HepG2 (cell line): ENCODE measurements around the gene ARL2. TPM values are rescaled to one million over a fixed set of nuclear protein-coding genes. Genes with fewer than 3 reads are reported as not detected.

Experiments used
- ATAC-seq: fragments of 200-7000 bp; cut with Tn5 transposase; 3 replicates; pipeline ENCODE4 v1.9.1; 2020; ENCODE audit warnings: mild to moderate bottlenecking, moderate library complexity
- BruUV-seq: library from RNA; stranded (reverse); fragments of 400-500 nt; replicated peaks from 2 replicates; lab custom pipeline; 2021; lab: Mats Ljungman, UMichigan
- CTCF ChIA-PET: fragments of 300-600 bp; formaldehyde crosslinking; extraction: SDS; loops from one replicate; lab custom pipeline; 2021; ENCODE audit warnings: low total read pairs, inconsistent platforms, low intra/inter-chr PET ratio; lab: Yijun Ruan, JAX
- POLR2A ChIA-PET: fragments of 350-600 bp; sonication (Branson Sonifier 250); formaldehyde crosslinking; loops from one replicate; lab custom pipeline; 2020; ENCODE audit warnings: antibody characterized with exemption, inconsistent platforms; lab: Yijun Ruan, JAX
- DNase-seq: peaks from one replicate; pipeline ENCODE4 v3.0.0-alpha.2; 2015; ENCODE audit warnings: low spot score
- FAIRE-seq: peaks from 3 replicates; lab custom pipeline; 2011; peaks lifted over from hg19 to GRCh38; lab: Jason Lieb, UNC
- H2AFZ ChIP-seq: one replicate; pipeline ENCODE4 v1.6.1; 2011; ENCODE audit warnings: low read length, inconsistent platforms
- H3K27ac ChIP-seq: fragments of 300-600 bp; 3 replicates; pipeline ENCODE4 v1.8.0; 2011; ENCODE audit warnings: mixed run types, mild to moderate bottlenecking, mixed read lengths, low read length, inconsistent platforms; ENCODE audit not compliant: insufficient read depth; ENCODE audit errors: extremely low read length
- H3K27me3 ChIP-seq, 2 experiments: fragments of 200-600 bp in 1 of 2; 2 replicates in 1 of 2; 3 replicates in 1 of 2; pipeline versions ENCODE4 v1.6.0 to v1.8.0; 2011; ENCODE audit warnings: low read length in 2 of 2, mild to moderate bottlenecking in 2 of 2, moderate library complexity in 2 of 2, inconsistent platforms in 1 of 2; ENCODE audit not compliant: insufficient read depth in 2 of 2, control insufficient read depth in 1 of 2
- H3K36me3 ChIP-seq, 2 experiments: fragments of 200-600 bp in 1 of 2; replicated peaks in 1 of 2; 2 replicates in 1 of 2; 3 replicates in 1 of 2; pipeline versions ENCODE4 v1.5.1 to v1.8.0; 2011; ENCODE audit warnings: low read length in 2 of 2, inconsistent platforms in 1 of 2; ENCODE audit not compliant: insufficient read depth in 2 of 2, control insufficient read depth in 1 of 2
- H3K4me1 ChIP-seq: 2 replicates; pipeline ENCODE4 v1.5.1; 2012; ENCODE audit warnings: low read length, inconsistent platforms; ENCODE audit not compliant: insufficient read depth
- H3K4me2 ChIP-seq: 2 replicates; pipeline ENCODE4 v1.6.0; 2011; ENCODE audit warnings: low read depth, low read length, inconsistent platforms
- H3K4me3 ChIP-seq, 3 experiments: fragments of 200-600 bp in 1 of 3; sonication (generic), shearing (Covaris generic) in 1 of 3; replicated peaks in 1 of 3; 2 replicates each; pipeline ENCODE4 v1.5.1; 2011 to 2016; ENCODE audit warnings: low read length in 3 of 3, inconsistent platforms in 2 of 3, low read depth in 2 of 3, mild to moderate bottlenecking in 2 of 3, control low read depth in 1 of 3, mixed read lengths in 1 of 3; ENCODE audit not compliant: insufficient read depth in 1 of 3
- H3K79me2 ChIP-seq: one replicate; pipeline ENCODE4 v1.6.1; 2011; ENCODE audit warnings: low read length, inconsistent platforms; ENCODE audit not compliant: insufficient read depth
- H3K9ac ChIP-seq: 2 replicates; pipeline ENCODE4 v1.6.0; 2011; ENCODE audit warnings: mild to moderate bottlenecking, low read depth, low read length, inconsistent platforms; ENCODE audit not compliant: insufficient read depth
- H3K9me3 ChIP-seq: 2 replicates; pipeline ENCODE4 v1.5.1; 2012; ENCODE audit warnings: mild to moderate bottlenecking, low read length
- H4K20me1 ChIP-seq: 2 replicates; pipeline ENCODE4 v1.6.0; 2011; ENCODE audit warnings: inconsistent platforms, mild to moderate bottlenecking, low read length, moderate library complexity; ENCODE audit not compliant: insufficient read depth
- CEBPZ ChIP-seq: IDR thresholded peaks from 2 replicates; pipeline ENCODE4 v1.6.1; 2012; ENCODE audit warnings: low read length, improper control_type of control experiment
- KAT7 ChIP-seq: IDR thresholded peaks from 2 replicates; pipeline ENCODE4 v1.6.1; 2018; ENCODE audit warnings: borderline replicate concordance, missing compliant biosample characterization
- MBNL3 ChIP-seq: fragments of 250-450 bp; sonication (Bioruptor Pico); conservative IDR thresholded peaks from 2 replicates; pipeline ENCODE4 v1.8.0; 2022; ENCODE audit warnings: mild to moderate bottlenecking, inconsistent platforms
- MXD3 ChIP-seq: IDR thresholded peaks from 2 replicates; pipeline ENCODE4 v1.6.1; 2016; ENCODE audit warnings: mild to moderate bottlenecking, missing biosample characterization, missing genetic modification reagents
- NFYB ChIP-seq: sonication (generic); formaldehyde crosslinking; IDR thresholded peaks from 2 replicates; pipeline ENCODE4 v1.4.0; 2020; ENCODE audit warnings: missing genetic modification reagents
- RXRB ChIP-seq: IDR thresholded peaks from 2 replicates; pipeline ENCODE4 v1.6.1; 2016; ENCODE audit warnings: borderline replicate concordance, missing genetic modification reagents, missing compliant biosample characterization
- TBP ChIP-seq: sonication (generic); formaldehyde crosslinking; IDR thresholded peaks from 2 replicates; pipeline ENCODE4 v1.5.0; 2020; ENCODE audit warnings: missing genetic modification reagents
- ZBED4 ChIP-seq: sonication (generic); formaldehyde crosslinking; IDR thresholded peaks from 2 replicates; pipeline ENCODE4 v1.4.0; 2020; ENCODE audit warnings: missing genetic modification reagents, borderline replicate concordance
- ZNF589 ChIP-seq: sonication (generic); formaldehyde crosslinking; conservative IDR thresholded peaks from 2 replicates; pipeline ENCODE4 v1.8.0; 2022; ENCODE audit warnings: mild to moderate bottlenecking, moderate library complexity, missing genetic modification reagents
- WGBS: methylation state at CpG from one replicate; pipeline ENCODE4 v1.1.6; 2017; ENCODE audit warnings: low lambda C conversion rate; 5-methylcytosine and 5-hydroxymethylcytosine counted together
- in situ Hi-C: cut with HindIII; loops from 2 replicates; pipeline ENCODE4 v1.10.0; 2017; ENCODE audit warnings: low pct_unique_long_range_greater_than_20kb; ENCODE audit not compliant: extremely low pct_ligation_motif_present
- intact Hi-C: fragments of 100-400 bp; cut with micrococcal nuclease; formaldehyde crosslinking; loops from one replicate; pipeline ENCODE4 v1.10.0; 2022; ENCODE audit not compliant: unreplicated experiment
- polyA plus RNA-seq, 8 experiments: library from polyadenylated mRNA; depleted of rRNA in 3 of 8; stranded (reverse) in 7 of 8; unstranded in 1 of 8; fragments of >200 nt; fragmentation: Illumina TruSeq in 4 of 8; extraction: Trizol in 4 of 8; gene quantifications; 2 replicates each; pipeline versions ENCODE4 v1.2.1 to v1.2.3, GENCODE V29; 2011 to 2016; ENCODE audit warnings: low read depth in 4 of 8, missing spikeins in 1 of 8, mixed read lengths in 1 of 8; ENCODE audit not compliant: insufficient read depth in 1 of 8
- total RNA-seq, 5 experiments: library from RNA; depleted of rRNA; stranded (reverse); fragments of >200 nt; fragmentation: Illumina TruSeq; extraction: Trizol; gene quantifications; 2 replicates each; pipeline ENCODE4 v1.2.3, GENCODE V29; 2016; ENCODE audit warnings: low read depth in 1 of 5

ARL2 gene
- total and polyA plus RNA-seq, 2 of the 13 experiments (the other 11 are each of a cell fraction or from before 2014, with no cell fraction given) = 82.9 to 84.4 TPM

GRCh38 chr11:64971421-64972233, 42.3 kb upstream of the ARL2 start, which contains the start of gene MAJIN:
TSS of gene MAJIN (minus strand) at chr11:64972108. CDS start at chr11:64959405, 12,703 bp downstream.
- H3K4me1 ChIP-seq = no peaks in the 10 kb centered on the region
- in situ Hi-C loops = no loop called here
- intact Hi-C loops = no loop called here
- no peaks in the 10 kb centered on the region for H3K36me3 ChIP-seq
- H3K27ac ChIP-seq = no peak within 1 kb of the TSS
- no peak within 1 kb of the TSS for H3K9ac ChIP-seq
- H3K4me2 ChIP-seq = no peak within 1 kb of the TSS
- WGBS = 68% methylated on average over 39 of the region's 69 CpGs
- CTCF ChIA-PET = no interaction called here
- DNase-seq (no peak), FAIRE-seq (no peak), ATAC-seq (no peak)
- H4K20me1 ChIP-seq = no peaks in the 10 kb centered on the region
- H3K27me3 ChIP-seq = peaks cover 0 to 10% of the 10 kb centered on the region in 2 experiments; a peak in 2 of 5 replicates
- no peak within 1 kb of the TSS for H3K4me3 ChIP-seq
- H2AFZ ChIP-seq = no peak within 1 kb of the TSS
- no peak for TF ChIP-seq MXD3 (CRISPR knock-in tag)
- H3K9me3 ChIP-seq = no peaks in the 10 kb centered on the region
- POLR2A ChIA-PET = no interaction called here
- no TSS peak for BruUV-seq
- no peaks in the 10 kb centered on the region for H3K79me2 ChIP-seq

- intact Hi-C loops (no loop called here), in situ Hi-C loops (no loop called here)
- no peak overlapping the region for H3K4me3 ChIP-seq
- no peak overlapping the region for H2AFZ ChIP-seq
- FAIRE-seq = no peak
- H3K9me3 ChIP-seq = no peaks in the 10 kb centered on the region
- H3K79me2 ChIP-seq = no peaks in the 10 kb centered on the region
- no peak overlapping the region for H3K4me2 ChIP-seq
- no peaks in the 10 kb centered on the region for H4K20me1 ChIP-seq
- no peak overlapping the region for H3K27ac ChIP-seq
- no peak overlapping the region for H3K9ac ChIP-seq
- BruUV-seq = no TSS peak
- POLR2A ChIA-PET = interaction anchor here (0.7 kb wide), 1 partner anchor 9 kb away, joined by 4 read pairs; no protein-coding TSS in a partner anchor
- ATAC-seq = no peak
- H3K4me1 ChIP-seq = no peaks in the 10 kb centered on the region
- DNase-seq = no peak
- H3K36me3 ChIP-seq = no peaks in the 10 kb centered on the region
- peaks cover 0 to 11% of the 10 kb centered on the region in 2 experiments; a peak in 2 of 5 replicates for H3K27me3 ChIP-seq
- CTCF ChIA-PET = no interaction called here
- 12% methylated on average over 5 of the region's 5 CpGs for WGBS
- TF ChIP-seq TBP (CRISPR knock-in tag) (no peak), KAT7 (CRISPR knock-in tag) (no peak), MBNL3 (CRISPR knock-in tag) (no peak), NFYB (CRISPR knock-in tag) (no peak), ZBED4 (CRISPR knock-in tag) (no peak), CEBPZ (no peak), RXRB (CRISPR knock-in tag) (no peak), ZNF589 (CRISPR knock-in tag) (no peak)
Measured at GRCh38 chr11:64974124-64974523, 39.8 kb upstream of the ARL2 start.
